ENCODE data around the gene GAK.

DNA sequence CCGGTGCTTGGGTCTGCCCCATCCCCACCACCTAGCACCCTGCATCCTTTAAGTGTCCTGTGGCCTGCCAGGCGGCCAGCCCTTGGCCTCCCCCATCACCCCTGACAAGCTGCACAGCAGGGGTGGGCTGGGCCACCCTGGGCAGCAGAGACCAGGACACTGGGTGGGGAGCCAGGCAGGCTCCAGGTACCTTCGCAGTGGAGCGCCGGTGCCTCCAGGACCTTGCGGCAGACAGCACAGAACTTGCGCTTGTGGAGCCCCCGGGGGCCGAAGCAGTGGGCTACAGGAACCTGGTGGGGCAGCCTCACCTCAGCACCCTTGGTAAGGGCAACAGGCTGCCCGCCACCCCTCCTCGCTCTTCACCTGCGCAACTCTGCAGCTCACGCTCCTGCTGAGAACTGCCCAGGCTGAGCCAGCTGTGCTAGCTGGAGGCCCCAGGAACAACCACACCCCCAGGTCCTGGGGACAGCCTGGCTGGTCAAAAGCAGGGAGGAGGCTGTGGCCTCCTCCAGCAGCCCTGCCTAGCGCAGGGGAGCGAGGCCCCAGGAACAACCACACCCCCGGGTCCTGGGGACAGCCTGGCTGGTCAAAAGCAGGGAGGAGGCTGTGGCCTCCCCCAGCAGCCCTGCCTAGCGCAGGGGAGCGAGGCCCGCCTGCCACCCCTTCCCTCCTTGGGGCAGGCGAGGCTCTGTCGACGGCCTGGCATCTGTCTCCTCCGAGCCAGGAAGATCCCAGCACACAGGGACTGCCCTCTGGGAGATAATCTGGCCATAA is 36.7 kb upstream of the GAK start:
- TF ChIP-seq CTCF (IDR thresholded peaks at IDR 0.05): no peak
- no peak for TF ChIP-seq POLR2A (IDR thresholded peaks at IDR 0.05; ENCODE audit: low read depth)
- no peak for TF ChIP-seq EP300 (IDR thresholded peaks at IDR 0.05)

Measured in esophagus muscularis mucosa (tissue), 4 donors.